HepG2 (cell line): ENCODE measurements around the gene HMCN1.

ENCODE experiments used
- CTCF ChIP-seq: sonication (generic); formaldehyde crosslinking; IDR thresholded peaks from 2 replicates; pipeline ENCODE4 v1.5.0; 2020; ENCODE audit warnings: mild to moderate bottlenecking, missing genetic modification reagents, moderate library complexity
- EZH2 ChIP-seq: conservative IDR thresholded peaks from 2 replicates; pipeline ENCODE4 v1.6.1; 2012; ENCODE audit warnings: mild to moderate bottlenecking, low read depth, low read length, moderate library complexity
- GATAD1 ChIP-seq: IDR thresholded peaks from 2 replicates; pipeline ENCODE4 v1.6.1; 2016; ENCODE audit warnings: missing genetic modification reagents, missing compliant biosample characterization
- HNRNPL ChIP-seq: fragments of 200-400 bp; formaldehyde crosslinking; IDR thresholded peaks from 2 replicates; pipeline ENCODE4 v1.6.1; 2017; ENCODE audit warnings: mild to moderate bottlenecking, low read depth, low read length
- MAX ChIP-seq: IDR thresholded peaks from 2 replicates; pipeline ENCODE4 v1.6.1; 2012; ENCODE audit warnings: inconsistent platforms
- POLR2A ChIP-seq, 2 experiments: IDR thresholded peaks; 2 replicates each; pipeline ENCODE4 v1.6.1; 2011; ENCODE audit warnings: low read depth in 2 of 2, low read length in 2 of 2, mild to moderate bottlenecking in 1 of 2, moderate library complexity in 1 of 2; ENCODE audit not compliant: insufficient read depth in 1 of 2
- PTBP1 ChIP-seq: fragments of 200-400 bp; formaldehyde crosslinking; IDR thresholded peaks from 2 replicates; pipeline ENCODE4 v1.6.1; 2018; ENCODE audit warnings: low read length, low read depth; ENCODE audit not compliant: poor library complexity, severe bottlenecking
- USF2 ChIP-seq, 2 experiments: sonication (generic) in 1 of 2; formaldehyde crosslinking in 1 of 2; IDR thresholded peaks; 2 replicates each; pipeline versions ENCODE4 v1.5.1 to v1.6.1; 2011 to 2020; ENCODE audit warnings: borderline replicate concordance in 1 of 2, low read depth in 1 of 2, low read length in 1 of 2, mild to moderate bottlenecking in 1 of 2, missing genetic modification reagents in 1 of 2, moderate library complexity in 1 of 2
- YY1 ChIP-seq: IDR thresholded peaks from 2 replicates; pipeline ENCODE4 v1.6.1; 2011; ENCODE audit warnings: low read length, low read depth, moderate library complexity, mild to moderate bottlenecking; ENCODE audit not compliant: insufficient read depth, insufficient replicate concordance
- ZNF609 ChIP-seq: sonication (generic); formaldehyde crosslinking; IDR thresholded peaks from 2 replicates; pipeline ENCODE4 v1.4.0; 2020; ENCODE audit warnings: mild to moderate bottlenecking, missing genetic modification reagents, borderline replicate concordance

- TF ChIP-seq CTCF (CRISPR knock-in tag): no peak
- TF ChIP-seq POLR2A (IDR thresholded peaks at IDR 0.05; ENCODE audit: insufficient read depth in 1 of 2, low read depth in 2 of 2, low read length in 2 of 2): no peak
- TF ChIP-seq ZNF609 (CRISPR knock-in tag): no peak
- no peak for TF ChIP-seq GATAD1 (CRISPR knock-in tag)
- no peak for TF ChIP-seq PTBP1
- TF ChIP-seq YY1: no peak
- TF ChIP-seq HNRNPL: no peak
- no peak for TF ChIP-seq MAX
- TF ChIP-seq USF2 (IDR thresholded peaks at IDR 0.05; ENCODE audit: low read depth, low read length): no peak
- TF ChIP-seq USF2 (CRISPR knock-in tag; IDR thresholded peaks at IDR 0.05; ENCODE audit: borderline replicate concordance): no peak
- no peak for TF ChIP-seq EZH2
Measured at GRCh38 chr1:186146974-186147373, 412.8 kb downstream of the HMCN1 start.
